Head of caudate nucleus (tissue), 42 donors: ENCODE results near the gene KIZ.

ENCODE experiments used
- DNase-seq, 42 donors: peaks; one replicate each; pipeline versions ENCODE4 v3.0.0 to v3.0.0-alpha.2; 2020 to 2021; ENCODE audit warnings: mixed read lengths in 7 of 42
- intact Hi-C: fragments of 100-400 bp; cut with DNase I; formaldehyde crosslinking; loops from one replicate; pipeline ENCODE4 v1.15.0; 2022

The KIZ gene

GRCh38 chr20:21103582-21104465 is 22.1 kb upstream of the KIZ start:
- intact Hi-C loops = no loop called here
- no peak for DNase-seq

- intact Hi-C loops = no loop called here
- DNase-seq = no peak
Measured at GRCh38 chr20:21104466-21104761, 21.5 kb upstream of the KIZ start.

GRCh38 chr20:21104921-21105320 is 21.0 kb upstream of the KIZ start:
- intact Hi-C loops = no loop called here
- DNase-seq = no peak

GRCh38 chr20:21105429-21106170 is 20.3 kb upstream of the KIZ start:
- DNase-seq = peak in 4 of 42 donors; percentile 20 to 44 (median 40)
- intact Hi-C loops = no loop called here

GRCh38 chr20:21106171-21107017 is 19.5 kb upstream of the KIZ start, which contains the start of gene LINC00237:
LINC00237 (minus strand) TSS chr20:21106358.
- DNase-seq = no peak
- intact Hi-C loops = no loop called here

GRCh38 chr20:21109144-21109543 is 16.7 kb upstream of the KIZ start:
- intact Hi-C loops = no loop called here

GRCh38 chr20:21110811-21111210 is 15.1 kb upstream of the KIZ start:
- no peak for DNase-seq
- intact Hi-C loops = no loop called here

More at GRCh38 chr20:21109144-21109543, 16.7 kb upstream of the KIZ start:
- DNase-seq = no peak

- no peak for DNase-seq
- intact Hi-C loops = no loop called here
Measured at GRCh38 chr20:21111416-21111815, 14.5 kb upstream of the KIZ start.

GRCh38 chr20:21113697-21114096 is 12.2 kb upstream of the KIZ start:
- DNase-seq = no peak
- intact Hi-C loops = no loop called here

GRCh38 chr20:21114584-21114983 is 11.3 kb upstream of the KIZ start:
- no peak for DNase-seq
- intact Hi-C loops = no loop called here

GRCh38 chr20:21117521-21117920 is 8.4 kb upstream of the KIZ start:
- DNase-seq = no peak
- intact Hi-C loops = no loop called here

GRCh38 chr20:21118138-21118537 is 7.7 kb upstream of the KIZ start:
- intact Hi-C loops = no loop called here
- no peak for DNase-seq

- no peak for DNase-seq
- intact Hi-C loops = no loop called here
Measured at GRCh38 chr20:21118782-21119181, 7.1 kb upstream of the KIZ start.

- no peak for DNase-seq
- intact Hi-C loops = loop anchor here (10.0 kb wide), 1 partner anchor 111 kb away; no protein-coding TSS in a partner anchor
Measured at GRCh38 chr20:21124190-21124589, 1.7 kb upstream of the KIZ start.

- intact Hi-C loops = loop anchor here (10.0 kb wide), 1 partner anchor 110 kb away; no protein-coding TSS in a partner anchor
- DNase-seq = peak in 37 of 42 donors; percentile 28 to 77 (median 56)
Measured at GRCh38 chr20:21125072-21125848, 622 bp upstream of the KIZ start.

GRCh38 chr20:21126581-21126870 is 644 bp downstream of the KIZ start:
- intact Hi-C loops = loop anchor here (10.0 kb wide), 1 partner anchor 108 kb away; no protein-coding TSS in a partner anchor
- peak in 5 of 42 donors; percentile 11 to 60 (median 40) for DNase-seq

GRCh38 chr20:21127201-21127981 is 1.5 kb downstream of the KIZ start:
- intact Hi-C loops = loop anchor here (10.0 kb wide), 1 partner anchor 107 kb away; no protein-coding TSS in a partner anchor
- DNase-seq = no peak

GRCh38 chr20:21129861-21130260 is 4.0 kb downstream of the KIZ start:
- intact Hi-C loops = loop anchor here (10.0 kb wide), 1 partner anchor 105 kb away; no protein-coding TSS in a partner anchor
- no peak for DNase-seq
